ENCODE measurements around the gene DYNC1I1. TPM values are rescaled to one million over a fixed set of nuclear protein-coding genes. Genes with fewer than 3 reads are reported as not detected.

Gene DYNC1I1
- total RNA-seq, 1 experiment from 2014 or later, result 3.2 TPM

DNA sequence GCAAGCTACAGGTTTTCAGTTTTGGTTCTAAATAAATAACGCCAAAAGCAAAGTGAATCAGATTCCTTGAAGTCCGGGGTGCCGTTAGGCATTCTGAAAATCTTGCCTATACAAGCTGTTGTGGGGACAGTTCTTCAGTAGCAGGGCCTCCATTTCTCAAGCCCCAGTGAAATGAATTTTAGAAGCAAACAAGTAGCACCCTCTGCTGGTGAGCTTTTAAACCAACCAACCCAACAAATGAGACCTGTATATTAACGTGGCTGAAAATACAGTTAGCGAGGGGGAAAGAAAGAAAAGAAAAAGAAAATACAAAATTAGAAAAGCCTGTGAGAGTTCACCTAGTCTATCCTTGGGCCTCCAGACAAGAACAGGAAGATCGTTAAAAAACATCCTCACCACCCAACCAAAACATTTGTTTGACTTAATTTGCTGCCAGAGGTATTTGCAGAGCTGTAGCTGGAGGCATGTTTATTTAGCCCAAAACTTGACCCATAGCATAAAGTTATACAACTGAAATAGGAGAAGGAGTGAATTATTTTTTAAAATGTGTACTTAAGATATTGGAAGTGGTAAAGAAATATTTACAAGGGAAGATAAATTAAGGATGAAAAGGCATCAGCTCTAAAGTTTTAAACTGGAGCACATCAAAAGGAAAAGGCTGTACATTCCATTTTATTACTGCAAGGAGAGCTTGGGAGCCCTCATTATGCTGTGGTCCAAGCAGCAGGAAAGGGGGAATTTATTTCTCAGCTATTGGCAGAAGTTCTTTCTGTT, 98.9 kb downstream of the DYNC1I1 start:
- Histone ChIP-seq H4K8ac (replicated peaks; ENCODE audit: insufficient read length, low read depth, low read length) (no peak overlapping the region), H3T11ph (ENCODE audit: low read length) (no peak overlapping the region), H3K9ac (ENCODE audit: extremely low read depth, insufficient read length, low read length) (no peak overlapping the region), H4K91ac (ENCODE audit: insufficient read length, low read depth, low read length) (no peak overlapping the region), H3K79me2 (ENCODE audit: insufficient read depth, low read length) (no peaks in the 10 kb centered on the region), H2AFZ (ENCODE audit: low read length) (no peak overlapping the region), H3K56ac (ENCODE audit: insufficient read length, low read depth, low read length) (no peak overlapping the region), H3K4me2 (ENCODE audit: insufficient read depth, insufficient read length, low read length) (no peak overlapping the region), H3K14ac (ENCODE audit: insufficient read depth, low read length) (no peak overlapping the region), H3K27ac (ENCODE audit: insufficient read length, low read depth, low read length) (no peak overlapping the region), H4K5ac (ENCODE audit: insufficient read length, low read depth, low read length) (no peak overlapping the region), H2AK5ac (ENCODE audit: insufficient read length, low read length) (no peak overlapping the region), H2BK12ac (ENCODE audit: insufficient read length, low read depth, low read length) (no peak overlapping the region), H2BK5ac (ENCODE audit: insufficient read length, low read length) (no peak overlapping the region), H2BK15ac (ENCODE audit: low read depth, low read length) (no peak overlapping the region), H4K20me1 (ENCODE audit: control insufficient read depth, insufficient read depth, insufficient read length) (no peaks in the 10 kb centered on the region), H3K4me1 (ENCODE audit: insufficient read depth, low read length) (no peaks in the 10 kb centered on the region; the same call in 1 of the 2 replicates), H2BK20ac (ENCODE audit: low read depth, low read length, poor library complexity, severe bottlenecking) (no peak overlapping the region), H3K23me2 (ENCODE audit: insufficient read length, low read depth, low read length, poor library complexity, severe bottlenecking) (no peaks in the 10 kb centered on the region), H2BK120ac (ENCODE audit: low read depth, low read length, poor library complexity, severe bottlenecking) (no peak overlapping the region), H3K4ac (ENCODE audit: low read depth, low read length) (no peak overlapping the region), H3K23ac (ENCODE audit: insufficient read length, low read depth, low read length) (no peak overlapping the region), H3K18ac (ENCODE audit: insufficient read length, low read depth, low read length) (no peak overlapping the region), H3K79me1 (ENCODE audit: insufficient read depth, low read depth, low read length, poor library complexity, severe bottlenecking) (no peaks in the 10 kb centered on the region), H3K9me3 (ENCODE audit: control insufficient read depth, low read depth, low read length) (no peaks in the 10 kb centered on the region), H3K27me3 (ENCODE audit: insufficient read depth, low read length) (no peaks in the 10 kb centered on the region)
- no peaks in the 10 kb centered on the region for H3K27me3 Mint-ChIP-seq (ENCODE audit: low read depth)
- no peaks in the 10 kb centered on the region for H3K9me3 Mint-ChIP-seq
- no peak overlapping the region for H3K27ac Mint-ChIP-seq
- no peak overlapping the region for H3K4me3 Mint-ChIP-seq
- TF ChIP-seq, protein P1, sequence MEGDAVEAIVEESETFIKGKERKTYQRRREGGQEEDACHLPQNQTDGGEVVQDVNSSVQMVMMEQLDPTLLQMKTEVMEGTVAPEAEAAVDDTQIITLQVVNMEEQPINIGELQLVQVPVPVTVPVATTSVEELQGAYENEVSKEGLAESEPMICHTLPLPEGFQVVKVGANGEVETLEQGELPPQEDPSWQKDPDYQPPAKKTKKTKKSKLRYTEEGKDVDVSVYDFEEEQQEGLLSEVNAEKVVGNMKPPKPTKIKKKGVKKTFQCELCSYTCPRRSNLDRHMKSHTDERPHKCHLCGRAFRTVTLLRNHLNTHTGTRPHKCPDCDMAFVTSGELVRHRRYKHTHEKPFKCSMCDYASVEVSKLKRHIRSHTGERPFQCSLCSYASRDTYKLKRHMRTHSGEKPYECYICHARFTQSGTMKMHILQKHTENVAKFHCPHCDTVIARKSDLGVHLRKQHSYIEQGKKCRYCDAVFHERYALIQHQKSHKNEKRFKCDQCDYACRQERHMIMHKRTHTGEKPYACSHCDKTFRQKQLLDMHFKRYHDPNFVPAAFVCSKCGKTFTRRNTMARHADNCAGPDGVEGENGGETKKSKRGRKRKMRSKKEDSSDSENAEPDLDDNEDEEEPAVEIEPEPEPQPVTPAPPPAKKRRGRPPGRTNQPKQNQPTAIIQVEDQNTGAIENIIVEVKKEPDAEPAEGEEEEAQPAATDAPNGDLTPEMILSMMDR (conservative IDR thresholded peaks at IDR 0.05), result peak; percentile 82
- peak; percentile 45 for DNase-seq
- WGBS (ENCODE audit: extremely low coverage, insufficient read length, low lambda C conversion rate), result no CpG with 5 or more reads among the region's 6 CpGs
- H3K36me3 Mint-ChIP-seq (ENCODE audit: insufficient read depth in 1 of 3, low read depth in 3 of 3), result no peaks in the 10 kb centered on the region
- 0 out of 4 replicates have a peak, but pooled peaks cover 2 to 7% of the 10 kb centered on the region in 2 experiments for H3K4me1 Mint-ChIP-seq
